Fibroblast of the conjunctiva (primary cell): ENCODE results near the gene EPHA6.
A peak's percentile ranks its signal among the peaks of the same experiment; 100 is the strongest.

Experiments used
- DNase-seq: peaks from one replicate; pipeline ENCODE4 v3.0.0-alpha.2; 2010; ENCODE audit warnings: low read depth

EPHA6 gene

GRCh38 chr3:97705764-97706163 is 891.4 kb downstream of the EPHA6 start:
- no peak for DNase-seq

GRCh38 chr3:97706226-97706625 is 891.8 kb downstream of the EPHA6 start:
- no peak for DNase-seq

- DNase-seq, result no peak
Observed at GRCh38 chr3:97711654-97712053, 897.3 kb downstream of the EPHA6 start.

GRCh38 chr3:97712919-97713318 is 898.5 kb downstream of the EPHA6 start:
- no peak for DNase-seq

GRCh38 chr3:97713634-97714033 is 899.2 kb downstream of the EPHA6 start:
- DNase-seq, result no peak

- DNase-seq, result peak; percentile 41
Observed at GRCh38 chr3:97719156-97719821, 904.9 kb downstream of the EPHA6 start.

GRCh38 chr3:97720417-97720816 is 906.0 kb downstream of the EPHA6 start:
- DNase-seq, result no peak

GRCh38 chr3:97721446-97721845 is 907.1 kb downstream of the EPHA6 start:
- no peak for DNase-seq

GRCh38 chr3:97736928-97737327 is 922.5 kb downstream of the EPHA6 start:
- DNase-seq, result no peak

- DNase-seq, result no peak
Observed at GRCh38 chr3:97738761-97739160, 924.4 kb downstream of the EPHA6 start.

- DNase-seq, result no peak
Observed at GRCh38 chr3:97742036-97742435, 927.6 kb downstream of the EPHA6 start.

- DNase-seq, result no peak
Observed at GRCh38 chr3:97744289-97744688, 929.9 kb downstream of the EPHA6 start.

- DNase-seq, result no peak
Observed at GRCh38 chr3:97763586-97764406, 949.4 kb downstream of the EPHA6 start.

- DNase-seq, result peak; percentile 77
Observed at GRCh38 chr3:97764407-97765238, 950.2 kb downstream of the EPHA6 start, which contains the start of gene ARL6. ARL6 (plus strand) TSS chr3:97764758; CDS start chr3:97768108, 3,350 bp downstream.

GRCh38 chr3:97765336-97765735 is 950.9 kb downstream of the EPHA6 start:
- no peak for DNase-seq

- no peak for DNase-seq
Observed at GRCh38 chr3:97772926-97773325, 958.5 kb downstream of the EPHA6 start.

GRCh38 chr3:97778152-97778551 is 963.8 kb downstream of the EPHA6 start:
- DNase-seq, result no peak

- peak; percentile 52 for DNase-seq
Observed at GRCh38 chr3:97793420-97794019, 979.1 kb downstream of the EPHA6 start.

GRCh38 chr3:97795951-97796350 is 981.6 kb downstream of the EPHA6 start:
- DNase-seq, result no peak
